Gastroesophageal sphincter (tissue), 4 donors: ENCODE data around the gene RAB17. TPM values are rescaled to one million over a fixed set of nuclear protein-coding genes. Genes with fewer than 3 reads are reported as not detected.

Experiments used
- ATAC-seq: fragments of 150-250 bp; one replicate; pipeline ENCODE4 v1.9.1; 2016; ENCODE audit warnings: mild to moderate bottlenecking, moderate library complexity
- H3K27ac ChIP-seq, 4 donors: fragments of 200-600 bp; sonication (generic) in 3 of 4; 1 replicate in 3 of 4; 2 replicates in 1 of 4; pipeline ENCODE4 v1.5.1; 2016 to 2019
- H3K27me3 ChIP-seq: fragments of 200-600 bp; sonication (generic); one replicate; pipeline ENCODE4 v1.5.1; 2019
- H3K36me3 ChIP-seq, 2 donors: fragments of 200-600 bp; sonication (generic); one replicate each; pipeline ENCODE4 v1.5.1; 2019; ENCODE audit warnings: control low read depth in 1 of 2
- H3K4me1 ChIP-seq, 3 donors: fragments of 200-600 bp; sonication (generic); 1 replicate in 2 of 3; 2 replicates in 1 of 3; pipeline ENCODE4 v1.5.1; 2016 to 2019; ENCODE audit warnings: control low read depth in 2 of 3
- H3K4me3 ChIP-seq, 2 donors: fragments of 200-600 bp; sonication (generic); one replicate each; pipeline ENCODE4 v1.5.1; 2019; ENCODE audit warnings: mild to moderate bottlenecking in 1 of 2, moderate library complexity in 1 of 2
- H3K9me3 ChIP-seq, 3 donors: fragments of 200-600 bp; sonication (generic); one replicate each; pipeline ENCODE4 v1.5.1; 2017 to 2019; ENCODE audit warnings: control low read depth in 2 of 3
- CTCF ChIP-seq, 4 experiments: fragments of 200-600 bp in 2 of 4; fragments of 450-650 bp in 2 of 4; sonication (generic) in 1 of 4; IDR thresholded peaks; one replicate each; pipeline ENCODE4 v1.5.1; 2017 to 2019; ENCODE audit warnings: antibody characterized with exemption in 4 of 4, mild to moderate bottlenecking in 2 of 4, moderate library complexity in 2 of 4
- EP300 ChIP-seq: sonication (generic); formaldehyde crosslinking; IDR thresholded peaks from one replicate; pipeline ENCODE4 v1.6.1; 2017; ENCODE audit warnings: antibody characterized with exemption, mild to moderate bottlenecking
- POLR2A ChIP-seq, 2 donors: fragments of 450-650 bp; IDR thresholded peaks; one replicate each; pipeline ENCODE4 v1.6.1; 2017; ENCODE audit warnings: antibody characterized with exemption in 2 of 2, mild to moderate bottlenecking in 2 of 2, moderate library complexity in 1 of 2
- POLR2AphosphoS5 ChIP-seq: sonication (generic); formaldehyde crosslinking; IDR thresholded peaks from one replicate; pipeline ENCODE4 v1.6.1; 2017; ENCODE audit warnings: antibody characterized with exemption
- WGBS, 2 donors: methylation state at CpG; one replicate each; pipeline ENCODE4 v1.1.5; 2018; ENCODE audit warnings: low coverage in 1 of 2; 5-methylcytosine and 5-hydroxymethylcytosine counted together
- total RNA-seq, 4 donors: library from RNA; depleted of rRNA; stranded (reverse); fragments of >200 nt; gene quantifications; one replicate each; pipeline ENCODE4 v1.1.0, GENCODE V29; 2016

RAB17 gene
- total RNA-seq, 4 donors from 2014 or later = 0.81 to 6.7 (median 3.2) TPM

GRCh38 chr2:237574467-237574866 lies 16.1 kb downstream of the RAB17 start:
- Histone ChIP-seq H3K36me3 (no peaks in the 10 kb centered on the region), H3K9me3 (no peaks in the 10 kb centered on the region), H3K27me3 (no peaks in the 10 kb centered on the region), H3K4me1 (peaks cover 0 to 32% (median 10%) of the 10 kb centered on the region in 3 donors), H3K4me3 (no peak overlapping the region), H3K27ac (peak overlapping the region in 2 of 4 donors; percentile 3 to 49)
- WGBS, 2 donors = 84 to 90% methylated on average over 2 to 7 of the region's 9 CpGs
- TF ChIP-seq POLR2AphosphoS5 (no peak), POLR2A (IDR thresholded peaks at IDR 0.05) (no peak), CTCF (IDR thresholded peaks at IDR 0.05) (no peak), EP300 (no peak)
- ATAC-seq = no peak

- Histone ChIP-seq H3K27me3 (no peaks in the 10 kb centered on the region), H3K4me3 (no peak overlapping the region), H3K4me1 (peaks cover 0 to 32% (median 10%) of the 10 kb centered on the region in 3 donors), H3K36me3 (no peaks in the 10 kb centered on the region), H3K27ac (no peak overlapping the region), H3K9me3 (no peaks in the 10 kb centered on the region)
- ATAC-seq = no peak
- no peak for TF ChIP-seq EP300
- no peak for TF ChIP-seq CTCF (IDR thresholded peaks at IDR 0.05)
- TF ChIP-seq POLR2A (IDR thresholded peaks at IDR 0.05) = no peak
- no peak for TF ChIP-seq POLR2AphosphoS5
- WGBS, 2 donors = 100% methylated on average over 1 to 6 of the region's 8 CpGs
Observed at GRCh38 chr2:237573721-237574415, 16.7 kb downstream of the RAB17 start.

GRCh38 chr2:237572742-237573101 lies 17.8 kb downstream of the RAB17 start:
- peaks cover 0 to 32% (median 10%) of the 10 kb centered on the region in 3 donors for H3K4me1 ChIP-seq
- no peaks in the 10 kb centered on the region for H3K36me3 ChIP-seq
- H3K27me3 ChIP-seq = no peaks in the 10 kb centered on the region
- no peak for TF ChIP-seq EP300
- no peak for TF ChIP-seq POLR2A (IDR thresholded peaks at IDR 0.05)
- TF ChIP-seq CTCF (IDR thresholded peaks at IDR 0.05) = no peak
- TF ChIP-seq POLR2AphosphoS5 = no peak
- no peaks in the 10 kb centered on the region for H3K9me3 ChIP-seq
- H3K27ac ChIP-seq = no peak overlapping the region
- H3K4me3 ChIP-seq = no peak overlapping the region
- no peak for ATAC-seq
- WGBS, 2 donors = 85 to 93% methylated on average over 3 to 4 of the region's 4 CpGs

- Histone ChIP-seq H3K27me3 (no peaks in the 10 kb centered on the region), H3K27ac (no peak overlapping the region), H3K36me3 (no peaks in the 10 kb centered on the region), H3K4me1 (peaks cover 0 to 32% (median 10%) of the 10 kb centered on the region in 3 donors), H3K4me3 (peak overlapping the region in 1 of 2 donors; percentile 27), H3K9me3 (no peaks in the 10 kb centered on the region)
- 1 to 6% methylated on average over 3 to 6 of the region's 24 CpGs for WGBS, 2 donors
- TF ChIP-seq EP300 = no peak
- TF ChIP-seq POLR2AphosphoS5 = peak; percentile 19
- no peak for TF ChIP-seq POLR2A (IDR thresholded peaks at IDR 0.05)
- peak in 2 of 4 experiments; percentile 99 for TF ChIP-seq CTCF (IDR thresholded peaks at IDR 0.05)
- ATAC-seq = peak; percentile 91
Observed at GRCh38 chr2:237572021-237572741, 18.4 kb downstream of the RAB17 start.

DNA sequence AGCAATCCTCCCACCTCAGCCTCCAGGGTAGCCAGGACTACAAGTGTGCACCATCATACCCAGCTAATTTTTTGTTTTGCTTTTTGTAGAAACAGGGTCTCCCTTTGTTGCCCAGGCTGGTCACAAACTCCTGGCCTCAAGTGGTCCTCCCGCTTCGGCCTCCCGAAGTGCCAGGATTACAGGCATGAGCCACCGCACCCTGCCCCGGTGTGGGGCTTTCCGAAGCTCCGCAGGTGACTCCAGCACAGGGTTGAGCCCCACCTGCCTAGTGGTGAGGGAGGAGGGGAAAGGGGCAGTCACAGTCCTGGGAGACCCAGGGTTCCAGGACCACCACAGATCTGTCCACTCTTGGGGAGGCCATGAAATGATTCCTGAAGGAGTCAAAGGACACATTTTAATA lies 19.0 kb downstream of the RAB17 start:
- no peak overlapping the region for H3K27ac ChIP-seq
- no CpG with 5 or more reads among the region's 7 CpGs for WGBS, 2 donors
- TF ChIP-seq EP300 = no peak
- TF ChIP-seq POLR2A (IDR thresholded peaks at IDR 0.05) = no peak
- no peak for TF ChIP-seq CTCF (IDR thresholded peaks at IDR 0.05)
- TF ChIP-seq POLR2AphosphoS5 = no peak
- H3K4me1 ChIP-seq = peaks cover 0 to 32% (median 10%) of the 10 kb centered on the region in 3 donors
- no peak overlapping the region for H3K4me3 ChIP-seq
- no peaks in the 10 kb centered on the region for H3K9me3 ChIP-seq
- H3K36me3 ChIP-seq = no peaks in the 10 kb centered on the region
- ATAC-seq = peak; percentile 1
- no peaks in the 10 kb centered on the region for H3K27me3 ChIP-seq
